Panc1 (cell line): Measurements from ENCODE around the gene UROS.

ENCODE experiments used
- POLR2AphosphoS5 ChIP-seq: IDR thresholded peaks from 2 replicates; pipeline ENCODE4 v1.6.1; 2012; ENCODE audit warnings: mild to moderate bottlenecking, low read depth, low read length, moderate library complexity
- SIN3A ChIP-seq: IDR thresholded peaks from 2 replicates; pipeline ENCODE4 v1.6.1; 2012; ENCODE audit warnings: low read depth, mild to moderate bottlenecking, low read length, moderate library complexity, borderline replicate concordance; ENCODE audit not compliant: insufficient read depth
- TCF7L2 ChIP-seq: IDR thresholded peaks from 2 replicates; pipeline ENCODE4 v1.6.1; 2011; ENCODE audit warnings: mild to moderate bottlenecking, low read depth, low read length, inconsistent platforms
- TF ChIP-seq, protein P1 (sequence below): fragments of 450-650 bp; IDR thresholded peaks from 2 replicates; pipeline ENCODE4 v1.5.1; 2017; ENCODE audit warnings: mild to moderate bottlenecking
- TF ChIP-seq, protein P2 (sequence below), 2 experiments: IDR thresholded peaks; 2 replicates each; pipeline ENCODE4 v1.6.1; 2011 to 2012; ENCODE audit warnings: low read depth in 2 of 2, control low read depth in 1 of 2, low read length in 1 of 2, mild to moderate bottlenecking in 1 of 2, moderate library complexity in 1 of 2; ENCODE audit not compliant: insufficient read depth in 1 of 2

DNA sequence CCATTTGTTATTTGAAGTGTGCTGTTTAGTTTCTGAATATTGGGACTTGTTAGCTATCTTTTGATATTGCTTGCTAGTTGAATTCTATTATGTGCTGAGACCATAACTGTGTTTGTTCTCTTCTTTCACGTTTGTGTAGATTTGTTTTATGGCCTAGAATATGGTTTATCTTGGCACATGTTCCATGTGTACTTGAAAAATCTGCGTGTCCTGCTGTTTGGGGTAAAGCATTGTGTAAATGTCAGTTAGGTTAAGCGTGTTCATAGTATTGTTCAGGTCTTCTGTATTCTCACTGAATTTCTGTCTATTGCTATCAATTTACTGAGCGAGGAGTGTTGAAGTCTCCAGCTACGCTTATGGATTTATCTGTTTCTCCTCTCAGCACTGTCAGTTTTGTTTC lies 66.9 kb downstream of the UROS start:
- TF ChIP-seq, protein P1, sequence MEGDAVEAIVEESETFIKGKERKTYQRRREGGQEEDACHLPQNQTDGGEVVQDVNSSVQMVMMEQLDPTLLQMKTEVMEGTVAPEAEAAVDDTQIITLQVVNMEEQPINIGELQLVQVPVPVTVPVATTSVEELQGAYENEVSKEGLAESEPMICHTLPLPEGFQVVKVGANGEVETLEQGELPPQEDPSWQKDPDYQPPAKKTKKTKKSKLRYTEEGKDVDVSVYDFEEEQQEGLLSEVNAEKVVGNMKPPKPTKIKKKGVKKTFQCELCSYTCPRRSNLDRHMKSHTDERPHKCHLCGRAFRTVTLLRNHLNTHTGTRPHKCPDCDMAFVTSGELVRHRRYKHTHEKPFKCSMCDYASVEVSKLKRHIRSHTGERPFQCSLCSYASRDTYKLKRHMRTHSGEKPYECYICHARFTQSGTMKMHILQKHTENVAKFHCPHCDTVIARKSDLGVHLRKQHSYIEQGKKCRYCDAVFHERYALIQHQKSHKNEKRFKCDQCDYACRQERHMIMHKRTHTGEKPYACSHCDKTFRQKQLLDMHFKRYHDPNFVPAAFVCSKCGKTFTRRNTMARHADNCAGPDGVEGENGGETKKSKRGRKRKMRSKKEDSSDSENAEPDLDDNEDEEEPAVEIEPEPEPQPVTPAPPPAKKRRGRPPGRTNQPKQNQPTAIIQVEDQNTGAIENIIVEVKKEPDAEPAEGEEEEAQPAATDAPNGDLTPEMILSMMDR = no peak
- TF ChIP-seq POLR2AphosphoS5 = no peak
- TF ChIP-seq TCF7L2 = no peak
- TF ChIP-seq, protein P2, sequence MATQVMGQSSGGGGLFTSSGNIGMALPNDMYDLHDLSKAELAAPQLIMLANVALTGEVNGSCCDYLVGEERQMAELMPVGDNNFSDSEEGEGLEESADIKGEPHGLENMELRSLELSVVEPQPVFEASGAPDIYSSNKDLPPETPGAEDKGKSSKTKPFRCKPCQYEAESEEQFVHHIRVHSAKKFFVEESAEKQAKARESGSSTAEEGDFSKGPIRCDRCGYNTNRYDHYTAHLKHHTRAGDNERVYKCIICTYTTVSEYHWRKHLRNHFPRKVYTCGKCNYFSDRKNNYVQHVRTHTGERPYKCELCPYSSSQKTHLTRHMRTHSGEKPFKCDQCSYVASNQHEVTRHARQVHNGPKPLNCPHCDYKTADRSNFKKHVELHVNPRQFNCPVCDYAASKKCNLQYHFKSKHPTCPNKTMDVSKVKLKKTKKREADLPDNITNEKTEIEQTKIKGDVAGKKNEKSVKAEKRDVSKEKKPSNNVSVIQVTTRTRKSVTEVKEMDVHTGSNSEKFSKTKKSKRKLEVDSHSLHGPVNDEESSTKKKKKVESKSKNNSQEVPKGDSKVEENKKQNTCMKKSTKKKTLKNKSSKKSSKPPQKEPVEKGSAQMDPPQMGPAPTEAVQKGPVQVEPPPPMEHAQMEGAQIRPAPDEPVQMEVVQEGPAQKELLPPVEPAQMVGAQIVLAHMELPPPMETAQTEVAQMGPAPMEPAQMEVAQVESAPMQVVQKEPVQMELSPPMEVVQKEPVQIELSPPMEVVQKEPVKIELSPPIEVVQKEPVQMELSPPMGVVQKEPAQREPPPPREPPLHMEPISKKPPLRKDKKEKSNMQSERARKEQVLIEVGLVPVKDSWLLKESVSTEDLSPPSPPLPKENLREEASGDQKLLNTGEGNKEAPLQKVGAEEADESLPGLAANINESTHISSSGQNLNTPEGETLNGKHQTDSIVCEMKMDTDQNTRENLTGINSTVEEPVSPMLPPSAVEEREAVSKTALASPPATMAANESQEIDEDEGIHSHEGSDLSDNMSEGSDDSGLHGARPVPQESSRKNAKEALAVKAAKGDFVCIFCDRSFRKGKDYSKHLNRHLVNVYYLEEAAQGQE (IDR thresholded peaks at IDR 0.05; ENCODE audit: insufficient read depth in 1 of 2, low read depth in 2 of 2, low read length in 1 of 2) = no peak
- no peak for TF ChIP-seq SIN3A
